DOHH2 (cell line): ENCODE data around the gene PPP1R12C.

Experiments
- CTCF ChIP-seq: fragments of 200-600 bp; sonication (generic); IDR thresholded peaks from one replicate; pipeline ENCODE4 v1.5.1; 2014; ENCODE audit warnings: antibody characterized with exemption, mild to moderate bottlenecking, low read depth, low read length; ENCODE audit not compliant: poor library complexity, severe bottlenecking
- EZH2phosphoT487 ChIP-seq: fragments of 200-600 bp; sonication (generic); IDR thresholded peaks from 2 replicates; pipeline ENCODE4 v1.6.1; 2017; ENCODE audit warnings: borderline replicate concordance, mild to moderate bottlenecking, antibody characterized with exemption, low read length, moderate library complexity, mixed read lengths

GRCh38 chr19:55156202-55157063 is 39.0 kb upstream of the PPP1R12C start:
- TF ChIP-seq CTCF (no peak), EZH2phosphoT487 (no peak)
